Esophagus squamous epithelium (tissue), 4 donors: Measurements from ENCODE around the gene DEPDC4.

Experiments
- CTCF ChIP-seq, 6 experiments: fragments of 450-650 bp in 4 of 6; fragments of 200-600 bp in 2 of 6; sonication (generic) in 2 of 6; IDR thresholded peaks; one replicate each; pipeline ENCODE4 v1.5.1; 2016 to 2019; ENCODE audit warnings: antibody characterized with exemption in 6 of 6, mild to moderate bottlenecking in 4 of 6, moderate library complexity in 4 of 6
- POLR2A ChIP-seq, 4 donors: fragments of 450-650 bp; IDR thresholded peaks; one replicate each; pipeline ENCODE4 v1.6.1; 2017; ENCODE audit warnings: antibody characterized with exemption in 4 of 4, mild to moderate bottlenecking in 4 of 4, moderate library complexity in 3 of 4

- no peak for TF ChIP-seq POLR2A (IDR thresholded peaks at IDR 0.05)
- no peak for TF ChIP-seq CTCF (IDR thresholded peaks at IDR 0.05)
These were observed 67.3 kb downstream of the DEPDC4 start for GRCh38 chr12:100199347-100200149.
